Panc1 (cell line): ENCODE data around the gene LNPEP. TPM values are rescaled to one million over a fixed set of nuclear protein-coding genes. Genes with fewer than 3 reads are reported as not detected.
A peak's percentile ranks its signal among the peaks of the same experiment; 100 is the strongest.

Experiments
- ATAC-seq: fragments of 200-7000 bp; cut with Tn5 transposase; 2 replicates; pipeline ENCODE4 v1.9.1; 2020; ENCODE audit warnings: mild to moderate bottlenecking, moderate library complexity
- BruUV-seq: library from RNA; stranded (reverse); fragments of 400-500 nt; replicated peaks from 2 replicates; lab custom pipeline; 2021; lab: Mats Ljungman, UMichigan
- CTCF ChIA-PET: fragments of 300-600 bp; sonication (Branson Sonifier 250); formaldehyde crosslinking; loops from one replicate; lab custom pipeline; 2022; ENCODE audit warnings: antibody characterized with exemption; lab: Charles Lee
- POLR2A ChIA-PET: fragments of 300-600 bp; sonication (Branson Sonifier 250); formaldehyde crosslinking; loops from one replicate; lab custom pipeline; 2022; ENCODE audit warnings: antibody characterized with exemption; lab: Charles Lee
- DNase-seq: peaks from one replicate; pipeline ENCODE4 v3.0.0-alpha.2; 2010; ENCODE audit warnings: low read depth, low spot score
- H3K27ac ChIP-seq: 2 replicates; pipeline ENCODE4 v1.5.1; 2011; ENCODE audit warnings: mild to moderate bottlenecking, low read length, inconsistent platforms
- H3K27me3 ChIP-seq: fragments of 200-500 bp; sonication (Bioruptor generic); 2 replicates; pipeline ENCODE4 v1.6.0; 2014; ENCODE audit warnings: low read length, inconsistent platforms; ENCODE audit not compliant: control insufficient read depth, insufficient read depth
- H3K36me3 ChIP-seq: fragments of 200-500 bp; sonication (Bioruptor generic); 2 replicates; pipeline ENCODE4 v1.5.1; 2014; ENCODE audit warnings: inconsistent platforms, mild to moderate bottlenecking, low read length, moderate library complexity; ENCODE audit not compliant: control insufficient read depth, insufficient read depth
- H3K4me1 ChIP-seq: 2 replicates; pipeline ENCODE4 v1.5.1; 2011; ENCODE audit warnings: inconsistent platforms, mild to moderate bottlenecking, low read length, moderate library complexity; ENCODE audit not compliant: control insufficient read depth, insufficient read depth
- H3K4me3 ChIP-seq, 2 experiments: 2 replicates each; pipeline ENCODE4 v1.5.1; 2011 to 2012; ENCODE audit warnings: low read depth in 2 of 2, low read length in 2 of 2, mild to moderate bottlenecking in 2 of 2, inconsistent platforms in 1 of 2, moderate library complexity in 1 of 2
- H3K9me3 ChIP-seq: fragments of 200-500 bp; sonication (Bioruptor generic); 2 replicates; pipeline ENCODE4 v1.5.1; 2014; ENCODE audit warnings: low read depth, mild to moderate bottlenecking, inconsistent platforms, low read length, moderate library complexity; ENCODE audit not compliant: control insufficient read depth, insufficient read depth
- POLR2AphosphoS5 ChIP-seq: IDR thresholded peaks from 2 replicates; pipeline ENCODE4 v1.6.1; 2012; ENCODE audit warnings: mild to moderate bottlenecking, low read depth, low read length, moderate library complexity
- SIN3A ChIP-seq: IDR thresholded peaks from 2 replicates; pipeline ENCODE4 v1.6.1; 2012; ENCODE audit warnings: low read depth, mild to moderate bottlenecking, low read length, moderate library complexity, borderline replicate concordance; ENCODE audit not compliant: insufficient read depth
- TCF7L2 ChIP-seq: IDR thresholded peaks from 2 replicates; pipeline ENCODE4 v1.6.1; 2011; ENCODE audit warnings: mild to moderate bottlenecking, low read depth, low read length, inconsistent platforms
- in situ Hi-C: cut with HindIII; loops from 2 replicates; pipeline ENCODE4 v1.10.0; 2016; ENCODE audit warnings: low sequenced_read_pairs, low pct_unique_long_range_greater_than_20kb
- intact Hi-C: fragments of 100-400 bp; cut with micrococcal nuclease; formaldehyde crosslinking; loops from one replicate; pipeline ENCODE4 v1.10.0; 2022; ENCODE audit not compliant: unreplicated experiment
- total RNA-seq: library from RNA; stranded (reverse); gene quantifications from one replicate; pipeline ENCODE4 v1.2.1, GENCODE V29; 2021; ENCODE audit not compliant: unreplicated experiment
- TF ChIP-seq, protein P1 (sequence below), 2 experiments: IDR thresholded peaks; 2 replicates each; pipeline ENCODE4 v1.6.1; 2011 to 2012; ENCODE audit warnings: low read depth in 2 of 2, control low read depth in 1 of 2, low read length in 1 of 2, mild to moderate bottlenecking in 1 of 2, moderate library complexity in 1 of 2; ENCODE audit not compliant: insufficient read depth in 1 of 2
- TF ChIP-seq, protein P2 (sequence below): fragments of 450-650 bp; IDR thresholded peaks from 2 replicates; pipeline ENCODE4 v1.5.1; 2017; ENCODE audit warnings: mild to moderate bottlenecking

The LNPEP gene
- total RNA-seq, 1 experiment from 2014 or later = 46.6 TPM

DNA sequence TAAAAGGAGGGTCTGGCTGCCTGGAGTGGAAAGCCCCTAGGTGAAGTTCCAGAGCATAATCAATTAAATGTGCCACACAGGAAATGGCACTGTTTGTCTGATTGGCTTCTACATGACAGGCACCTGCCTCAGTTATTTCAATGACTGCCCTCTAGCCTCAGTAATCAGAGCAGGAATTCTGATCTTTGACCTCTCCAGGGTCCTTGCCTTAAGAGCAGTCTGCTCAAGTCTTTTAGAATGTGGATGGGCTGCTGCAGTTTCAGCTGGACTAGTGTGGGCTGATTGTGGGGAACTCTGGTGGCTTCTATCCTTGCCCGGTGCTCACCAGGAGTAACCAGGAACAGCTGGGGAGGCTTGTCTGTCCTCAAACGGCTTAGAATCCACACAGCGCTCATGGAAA, 107.6 kb downstream of the LNPEP start:
- H3K4me1 ChIP-seq = no peaks in the 10 kb centered on the region
- H3K27me3 ChIP-seq = no peaks in the 10 kb centered on the region; the same call in 1 of the 2 replicates
- no peaks in the 10 kb centered on the region for H3K9me3 ChIP-seq
- in situ Hi-C loops = no loop called here
- TF ChIP-seq SIN3A (no peak), POLR2AphosphoS5 (no peak), TCF7L2 (no peak)
- TF ChIP-seq, protein P1, sequence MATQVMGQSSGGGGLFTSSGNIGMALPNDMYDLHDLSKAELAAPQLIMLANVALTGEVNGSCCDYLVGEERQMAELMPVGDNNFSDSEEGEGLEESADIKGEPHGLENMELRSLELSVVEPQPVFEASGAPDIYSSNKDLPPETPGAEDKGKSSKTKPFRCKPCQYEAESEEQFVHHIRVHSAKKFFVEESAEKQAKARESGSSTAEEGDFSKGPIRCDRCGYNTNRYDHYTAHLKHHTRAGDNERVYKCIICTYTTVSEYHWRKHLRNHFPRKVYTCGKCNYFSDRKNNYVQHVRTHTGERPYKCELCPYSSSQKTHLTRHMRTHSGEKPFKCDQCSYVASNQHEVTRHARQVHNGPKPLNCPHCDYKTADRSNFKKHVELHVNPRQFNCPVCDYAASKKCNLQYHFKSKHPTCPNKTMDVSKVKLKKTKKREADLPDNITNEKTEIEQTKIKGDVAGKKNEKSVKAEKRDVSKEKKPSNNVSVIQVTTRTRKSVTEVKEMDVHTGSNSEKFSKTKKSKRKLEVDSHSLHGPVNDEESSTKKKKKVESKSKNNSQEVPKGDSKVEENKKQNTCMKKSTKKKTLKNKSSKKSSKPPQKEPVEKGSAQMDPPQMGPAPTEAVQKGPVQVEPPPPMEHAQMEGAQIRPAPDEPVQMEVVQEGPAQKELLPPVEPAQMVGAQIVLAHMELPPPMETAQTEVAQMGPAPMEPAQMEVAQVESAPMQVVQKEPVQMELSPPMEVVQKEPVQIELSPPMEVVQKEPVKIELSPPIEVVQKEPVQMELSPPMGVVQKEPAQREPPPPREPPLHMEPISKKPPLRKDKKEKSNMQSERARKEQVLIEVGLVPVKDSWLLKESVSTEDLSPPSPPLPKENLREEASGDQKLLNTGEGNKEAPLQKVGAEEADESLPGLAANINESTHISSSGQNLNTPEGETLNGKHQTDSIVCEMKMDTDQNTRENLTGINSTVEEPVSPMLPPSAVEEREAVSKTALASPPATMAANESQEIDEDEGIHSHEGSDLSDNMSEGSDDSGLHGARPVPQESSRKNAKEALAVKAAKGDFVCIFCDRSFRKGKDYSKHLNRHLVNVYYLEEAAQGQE (IDR thresholded peaks at IDR 0.05; ENCODE audit: insufficient read depth in 1 of 2, low read depth in 2 of 2, low read length in 1 of 2) = no peak
- TF ChIP-seq, protein P2, sequence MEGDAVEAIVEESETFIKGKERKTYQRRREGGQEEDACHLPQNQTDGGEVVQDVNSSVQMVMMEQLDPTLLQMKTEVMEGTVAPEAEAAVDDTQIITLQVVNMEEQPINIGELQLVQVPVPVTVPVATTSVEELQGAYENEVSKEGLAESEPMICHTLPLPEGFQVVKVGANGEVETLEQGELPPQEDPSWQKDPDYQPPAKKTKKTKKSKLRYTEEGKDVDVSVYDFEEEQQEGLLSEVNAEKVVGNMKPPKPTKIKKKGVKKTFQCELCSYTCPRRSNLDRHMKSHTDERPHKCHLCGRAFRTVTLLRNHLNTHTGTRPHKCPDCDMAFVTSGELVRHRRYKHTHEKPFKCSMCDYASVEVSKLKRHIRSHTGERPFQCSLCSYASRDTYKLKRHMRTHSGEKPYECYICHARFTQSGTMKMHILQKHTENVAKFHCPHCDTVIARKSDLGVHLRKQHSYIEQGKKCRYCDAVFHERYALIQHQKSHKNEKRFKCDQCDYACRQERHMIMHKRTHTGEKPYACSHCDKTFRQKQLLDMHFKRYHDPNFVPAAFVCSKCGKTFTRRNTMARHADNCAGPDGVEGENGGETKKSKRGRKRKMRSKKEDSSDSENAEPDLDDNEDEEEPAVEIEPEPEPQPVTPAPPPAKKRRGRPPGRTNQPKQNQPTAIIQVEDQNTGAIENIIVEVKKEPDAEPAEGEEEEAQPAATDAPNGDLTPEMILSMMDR = no peak
- no TSS peak for BruUV-seq
- H3K4me3 ChIP-seq = no peak overlapping the region
- H3K36me3 ChIP-seq = no peaks in the 10 kb centered on the region
- H3K27ac ChIP-seq = no peak overlapping the region
- POLR2A ChIA-PET = no interaction called here
- DNase-seq (no peak), ATAC-seq (no peak)
- CTCF ChIA-PET = interaction anchor here (1.3 kb wide), 1 partner anchor 99 kb away, joined by 3 read pairs; the partner anchor contains the start of gene LIX1
- intact Hi-C loops = loop anchor here (10.0 kb wide), 1 partner anchor 101 kb away; the partner anchor contains the start of gene LIX1

DNA sequence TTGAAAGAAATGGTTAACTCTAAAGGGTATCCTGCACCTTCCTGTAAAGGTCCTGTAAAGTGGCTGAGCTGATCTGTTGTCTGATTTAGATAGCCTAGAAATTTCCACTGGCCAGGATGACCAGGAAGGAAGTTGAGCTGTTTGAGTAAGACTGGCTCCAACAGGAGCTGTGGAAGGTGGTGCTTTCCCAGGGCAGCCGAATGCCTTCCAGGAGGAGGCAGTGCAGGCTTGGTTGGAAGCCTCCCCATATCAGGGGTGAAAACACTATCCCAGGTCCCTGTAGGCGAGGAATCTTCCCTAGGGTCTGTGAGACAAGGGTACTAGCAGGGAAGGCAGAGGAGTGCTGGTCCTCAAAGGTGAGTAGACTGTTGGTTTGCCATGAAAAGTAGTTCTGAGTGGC, 108.2 kb downstream of the LNPEP start:
- no peak overlapping the region for H3K27ac ChIP-seq
- H3K4me3 ChIP-seq = no peak overlapping the region
- H3K9me3 ChIP-seq = no peaks in the 10 kb centered on the region
- CTCF ChIA-PET = interaction anchor here (0.7 to 1.3 kb wide), 2 partner anchors 99 to 915 kb away, joined by 3 to 5 read pairs; partner anchors contain the start of gene LIX1
- in situ Hi-C loops (no loop called here), intact Hi-C loops (loop anchor here (10.0 kb wide), 1 partner anchor 101 kb away; the partner anchor contains the start of gene LIX1)
- DNase-seq = peak; percentile 12
- no peaks in the 10 kb centered on the region for H3K36me3 ChIP-seq
- no peaks in the 10 kb centered on the region for H3K4me1 ChIP-seq
- POLR2A ChIA-PET = no interaction called here
- BruUV-seq = no TSS peak
- ATAC-seq = peak; percentile 83
- H3K27me3 ChIP-seq = no peaks in the 10 kb centered on the region; the same call in 1 of the 2 replicates
- TF ChIP-seq SIN3A (no peak), POLR2AphosphoS5 (no peak), TCF7L2 (no peak)
- TF ChIP-seq, protein P2 = peak; percentile 45; the same call in 1 of the 2 replicates
- TF ChIP-seq, protein P1 (IDR thresholded peaks at IDR 0.05; ENCODE audit: insufficient read depth in 1 of 2, low read depth in 2 of 2, low read length in 1 of 2) = no peak
